SK-N-SH (cell line): ENCODE results near the gene CACNG5.

Experiments
- EP300 ChIP-seq, 2 experiments: IDR thresholded peaks; 2 replicates each; pipeline versions ENCODE4 v1.4.0 to v1.6.1; 2012; ENCODE audit warnings: borderline replicate concordance in 1 of 2, low read depth in 1 of 2, low read length in 1 of 2
- FOXJ3 ChIP-seq: sonication (generic); formaldehyde crosslinking; IDR thresholded peaks from 2 replicates; pipeline ENCODE4 v1.5.1; 2020; ENCODE audit warnings: mild to moderate bottlenecking, missing genetic modification reagents
- FOXM1 ChIP-seq: IDR thresholded peaks from 2 replicates; pipeline ENCODE4 v1.4.0; 2012; ENCODE audit warnings: low read depth, mild to moderate bottlenecking
- GABPA ChIP-seq: IDR thresholded peaks from 2 replicates; pipeline ENCODE4 v1.4.0; 2012; ENCODE audit warnings: low read depth, mild to moderate bottlenecking
- GATA2 ChIP-seq: sonication (generic); formaldehyde crosslinking; IDR thresholded peaks from 2 replicates; pipeline ENCODE4 v1.5.0; 2020; ENCODE audit warnings: mild to moderate bottlenecking, missing genetic modification reagents
- JUND ChIP-seq: IDR thresholded peaks from 2 replicates; pipeline ENCODE4 v1.4.0; 2012
- NFIC ChIP-seq: IDR thresholded peaks from 2 replicates; pipeline ENCODE4 v1.4.0; 2012; ENCODE audit warnings: borderline replicate concordance
- NRF1 ChIP-seq: IDR thresholded peaks from 2 replicates; pipeline ENCODE4 v1.6.1; 2012; ENCODE audit warnings: low read depth, mild to moderate bottlenecking, low read length
- POLR2AphosphoS5 ChIP-seq: IDR thresholded peaks from 2 replicates; pipeline ENCODE4 v1.6.1; 2012; ENCODE audit warnings: low read depth, low read length
- RCOR1 ChIP-seq: fragments of 150-350 bp; IDR thresholded peaks from 2 replicates; pipeline ENCODE4 v1.6.1; 2017; ENCODE audit warnings: antibody characterized with exemption, low read length
- TF ChIP-seq, protein P1 (sequence below): fragments of 200-600 bp; sonication (generic); IDR thresholded peaks from 2 replicates; pipeline ENCODE4 v1.6.1; 2017; ENCODE audit warnings: antibody characterized with exemption, mild to moderate bottlenecking, moderate library complexity

DNA sequence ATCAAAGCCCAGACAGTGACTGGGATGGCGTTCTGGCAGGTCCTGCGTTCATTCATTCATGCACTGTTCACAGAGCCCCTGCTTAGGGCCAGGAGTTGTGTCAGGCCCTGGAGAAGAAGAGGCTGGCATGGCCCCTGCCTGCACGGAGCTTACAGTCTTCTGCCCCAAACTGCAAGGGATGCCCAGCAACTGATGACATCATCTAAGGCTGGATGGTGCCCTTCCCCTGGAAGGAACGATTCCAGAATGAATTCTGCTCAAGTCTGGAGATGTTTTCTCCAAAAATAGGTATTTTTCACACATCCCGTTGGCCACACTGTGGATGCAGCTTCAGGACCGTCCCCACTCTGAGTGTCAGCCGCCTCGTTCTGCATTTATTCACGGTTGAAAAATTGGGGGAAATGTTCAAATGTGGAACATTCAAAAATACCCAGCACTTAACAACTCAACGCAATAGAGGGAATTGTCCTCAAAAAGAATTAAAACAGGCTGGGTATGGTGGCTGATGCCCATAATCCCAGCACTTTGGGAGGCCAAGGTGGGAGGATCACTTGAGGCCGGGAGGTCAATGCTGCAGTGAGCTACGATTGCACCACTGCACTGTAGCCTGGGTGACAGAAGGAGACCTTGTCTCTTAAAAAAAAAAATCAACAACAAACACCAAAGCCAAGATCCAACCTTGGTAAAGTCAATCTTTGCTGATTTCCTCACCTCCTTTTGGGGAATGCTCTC lies 23.8 kb upstream of the CACNG5 start:
- TF ChIP-seq GATA2 (CRISPR knock-in tag) (no peak), RCOR1 (no peak), NRF1 (no peak), FOXM1 (no peak), JUND (no peak), GABPA (no peak), EP300 (IDR thresholded peaks at IDR 0.05; ENCODE audit: borderline replicate concordance in 1 of 2, low read depth in 1 of 2, low read length in 1 of 2) (no peak), FOXJ3 (CRISPR knock-in tag) (no peak), POLR2AphosphoS5 (no peak), NFIC (no peak)
- TF ChIP-seq, protein P1, sequence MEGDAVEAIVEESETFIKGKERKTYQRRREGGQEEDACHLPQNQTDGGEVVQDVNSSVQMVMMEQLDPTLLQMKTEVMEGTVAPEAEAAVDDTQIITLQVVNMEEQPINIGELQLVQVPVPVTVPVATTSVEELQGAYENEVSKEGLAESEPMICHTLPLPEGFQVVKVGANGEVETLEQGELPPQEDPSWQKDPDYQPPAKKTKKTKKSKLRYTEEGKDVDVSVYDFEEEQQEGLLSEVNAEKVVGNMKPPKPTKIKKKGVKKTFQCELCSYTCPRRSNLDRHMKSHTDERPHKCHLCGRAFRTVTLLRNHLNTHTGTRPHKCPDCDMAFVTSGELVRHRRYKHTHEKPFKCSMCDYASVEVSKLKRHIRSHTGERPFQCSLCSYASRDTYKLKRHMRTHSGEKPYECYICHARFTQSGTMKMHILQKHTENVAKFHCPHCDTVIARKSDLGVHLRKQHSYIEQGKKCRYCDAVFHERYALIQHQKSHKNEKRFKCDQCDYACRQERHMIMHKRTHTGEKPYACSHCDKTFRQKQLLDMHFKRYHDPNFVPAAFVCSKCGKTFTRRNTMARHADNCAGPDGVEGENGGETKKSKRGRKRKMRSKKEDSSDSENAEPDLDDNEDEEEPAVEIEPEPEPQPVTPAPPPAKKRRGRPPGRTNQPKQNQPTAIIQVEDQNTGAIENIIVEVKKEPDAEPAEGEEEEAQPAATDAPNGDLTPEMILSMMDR, result no peak
